Calu3 (cell line): ENCODE measurements around the gene CTPS2. TPM values are rescaled to one million over a fixed set of nuclear protein-coding genes. Genes with fewer than 3 reads are reported as not detected.

Experiments used
- BruUV-seq: library from RNA; stranded (reverse); fragments of 400-500 nt; replicated peaks from 2 replicates; lab custom pipeline; 2021; lab: Mats Ljungman, UMichigan
- CTCF ChIA-PET: fragments of 300-600 bp; sonication (Branson Sonifier 250); formaldehyde crosslinking; loops from one replicate; lab custom pipeline; 2022; ENCODE audit warnings: antibody characterized with exemption; lab: Charles Lee
- DNase-seq: peaks from one replicate; pipeline ENCODE4 v3.0.0; 2022
- H3K27ac Mint-ChIP-seq: one replicate; pipeline ENCODE4 v1.8.0; 2022; ENCODE audit warnings: mixed read lengths; ENCODE audit not compliant: unreplicated experiment
- H3K27me3 Mint-ChIP-seq: one replicate; pipeline ENCODE4 v1.8.0; 2022; ENCODE audit warnings: mixed read lengths; ENCODE audit not compliant: unreplicated experiment
- H3K36me3 Mint-ChIP-seq: one replicate; pipeline ENCODE4 v1.8.0; 2022; ENCODE audit warnings: mild to moderate bottlenecking, moderate library complexity, mixed read lengths; ENCODE audit not compliant: insufficient read depth, unreplicated experiment
- H3K4me1 Mint-ChIP-seq: one replicate; pipeline ENCODE4 v1.8.0; 2022; ENCODE audit warnings: mild to moderate bottlenecking, low read depth, mixed read lengths; ENCODE audit not compliant: unreplicated experiment
- H3K4me3 Mint-ChIP-seq: one replicate; pipeline ENCODE4 v1.8.0; 2022; ENCODE audit warnings: mild to moderate bottlenecking, low read depth, moderate library complexity, mixed read lengths; ENCODE audit not compliant: unreplicated experiment
- H3K9me3 Mint-ChIP-seq: one replicate; pipeline ENCODE4 v1.8.0; 2022; ENCODE audit warnings: low read depth, mixed read lengths; ENCODE audit not compliant: unreplicated experiment
- intact Hi-C: fragments of 100-400 bp; cut with micrococcal nuclease; formaldehyde crosslinking; loops from one replicate; pipeline ENCODE4 v1.10.0; 2022; ENCODE audit not compliant: unreplicated experiment
- total RNA-seq: library from RNA; stranded (reverse); gene quantifications from 2 replicates; pipeline ENCODE4 v1.2.3, GENCODE V29; 2022
- TF ChIP-seq, protein P1 (sequence below): fragments of 200-600 bp; IDR thresholded peaks from one replicate; pipeline ENCODE4 v1.8.0; 2022; ENCODE audit warnings: antibody characterized with exemption; ENCODE audit not compliant: unreplicated experiment

CTPS2 gene
- total RNA-seq, 1 experiment from 2014 or later: 23.2 TPM

DNA sequence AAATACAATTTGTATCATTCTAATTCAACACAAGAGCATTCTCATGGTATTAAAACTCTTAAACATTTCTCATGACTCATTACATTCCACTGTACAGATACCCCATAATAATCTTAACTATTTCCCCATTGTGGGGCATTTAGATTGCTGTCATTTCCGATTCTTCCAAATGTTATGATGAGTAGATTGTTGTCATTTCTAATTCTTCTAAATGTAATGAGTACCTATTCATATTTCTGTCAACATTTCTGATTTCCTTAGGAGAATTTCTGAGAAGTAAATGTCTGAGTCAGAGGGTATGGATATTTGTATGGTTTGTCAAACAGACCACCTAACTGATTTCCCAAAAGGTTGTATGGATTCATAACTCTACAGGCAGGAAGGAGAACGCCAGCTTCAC lies 54.2 kb downstream of the CTPS2 start:
- Mint-ChIP-seq H3K4me1 (peaks cover 9% of the 10 kb centered on the region), H3K9me3 (no peaks in the 10 kb centered on the region), H3K4me3 (no peak overlapping the region), H3K27me3 (no peaks in the 10 kb centered on the region), H3K36me3 (no peaks in the 10 kb centered on the region), H3K27ac (no peak overlapping the region)
- no peak for DNase-seq
- intact Hi-C loops: no loop called here
- CTCF ChIA-PET: no interaction called here
- no TSS peak for BruUV-seq
- TF ChIP-seq, protein P1, sequence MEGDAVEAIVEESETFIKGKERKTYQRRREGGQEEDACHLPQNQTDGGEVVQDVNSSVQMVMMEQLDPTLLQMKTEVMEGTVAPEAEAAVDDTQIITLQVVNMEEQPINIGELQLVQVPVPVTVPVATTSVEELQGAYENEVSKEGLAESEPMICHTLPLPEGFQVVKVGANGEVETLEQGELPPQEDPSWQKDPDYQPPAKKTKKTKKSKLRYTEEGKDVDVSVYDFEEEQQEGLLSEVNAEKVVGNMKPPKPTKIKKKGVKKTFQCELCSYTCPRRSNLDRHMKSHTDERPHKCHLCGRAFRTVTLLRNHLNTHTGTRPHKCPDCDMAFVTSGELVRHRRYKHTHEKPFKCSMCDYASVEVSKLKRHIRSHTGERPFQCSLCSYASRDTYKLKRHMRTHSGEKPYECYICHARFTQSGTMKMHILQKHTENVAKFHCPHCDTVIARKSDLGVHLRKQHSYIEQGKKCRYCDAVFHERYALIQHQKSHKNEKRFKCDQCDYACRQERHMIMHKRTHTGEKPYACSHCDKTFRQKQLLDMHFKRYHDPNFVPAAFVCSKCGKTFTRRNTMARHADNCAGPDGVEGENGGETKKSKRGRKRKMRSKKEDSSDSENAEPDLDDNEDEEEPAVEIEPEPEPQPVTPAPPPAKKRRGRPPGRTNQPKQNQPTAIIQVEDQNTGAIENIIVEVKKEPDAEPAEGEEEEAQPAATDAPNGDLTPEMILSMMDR: no peak

DNA sequence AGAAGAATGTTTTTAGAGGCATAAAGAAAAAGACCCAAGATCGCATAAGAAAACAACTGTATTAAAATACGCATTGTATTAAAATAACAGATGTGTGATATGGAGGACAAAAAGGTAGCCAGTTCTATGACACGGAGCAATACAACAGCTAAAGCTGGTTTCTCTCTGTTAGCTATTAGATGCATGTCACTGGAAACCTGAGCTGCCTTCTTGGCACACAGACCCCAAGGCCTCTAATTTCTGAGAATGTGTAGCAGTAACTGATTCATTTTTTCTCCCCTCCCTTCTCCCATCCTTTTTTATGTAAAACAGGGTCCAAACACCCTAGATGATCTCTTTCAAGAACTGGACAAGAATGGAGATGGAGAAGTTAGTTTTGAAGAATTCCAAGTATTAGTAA lies 58.4 kb downstream of the CTPS2 start:
- Mint-ChIP-seq H3K36me3 (no peaks in the 10 kb centered on the region), H3K27me3 (no peaks in the 10 kb centered on the region), H3K27ac (no peak overlapping the region), H3K4me1 (peaks cover 2% of the 10 kb centered on the region), H3K9me3 (no peaks in the 10 kb centered on the region), H3K4me3 (no peak overlapping the region)
- no TSS peak for BruUV-seq
- DNase-seq: no peak
- TF ChIP-seq, protein P1: no peak
- CTCF ChIA-PET: no interaction called here
- intact Hi-C loops: no loop called here

DNA sequence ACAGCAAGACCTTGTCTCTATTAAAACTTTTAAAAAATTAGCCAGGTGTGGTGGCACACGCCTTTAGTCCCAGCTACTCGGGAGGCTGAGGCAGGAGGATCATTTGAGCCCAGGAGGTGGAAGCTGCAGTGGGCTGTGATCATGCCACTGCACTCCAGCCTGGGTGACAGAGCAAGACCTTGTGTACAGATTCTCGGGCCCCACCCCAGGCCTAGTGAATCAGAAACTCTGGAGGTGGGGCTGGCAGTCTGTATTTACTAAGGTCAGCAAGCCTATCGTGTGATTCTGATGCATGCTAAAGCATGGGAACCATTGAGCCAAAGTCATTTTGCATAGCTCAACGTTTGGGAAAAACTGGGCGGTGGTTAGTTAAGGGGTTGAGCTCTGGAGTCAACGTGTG lies 59.0 kb downstream of the CTPS2 start:
- no peak overlapping the region for H3K27ac Mint-ChIP-seq
- BruUV-seq: no TSS peak
- TF ChIP-seq, protein P1: no peak
- no peaks in the 10 kb centered on the region for H3K36me3 Mint-ChIP-seq
- CTCF ChIA-PET: no interaction called here
- H3K9me3 Mint-ChIP-seq: no peaks in the 10 kb centered on the region
- no peak for DNase-seq
- intact Hi-C loops: no loop called here
- H3K4me1 Mint-ChIP-seq: no peaks in the 10 kb centered on the region
- no peaks in the 10 kb centered on the region for H3K27me3 Mint-ChIP-seq
- H3K4me3 Mint-ChIP-seq: no peak overlapping the region

DNA sequence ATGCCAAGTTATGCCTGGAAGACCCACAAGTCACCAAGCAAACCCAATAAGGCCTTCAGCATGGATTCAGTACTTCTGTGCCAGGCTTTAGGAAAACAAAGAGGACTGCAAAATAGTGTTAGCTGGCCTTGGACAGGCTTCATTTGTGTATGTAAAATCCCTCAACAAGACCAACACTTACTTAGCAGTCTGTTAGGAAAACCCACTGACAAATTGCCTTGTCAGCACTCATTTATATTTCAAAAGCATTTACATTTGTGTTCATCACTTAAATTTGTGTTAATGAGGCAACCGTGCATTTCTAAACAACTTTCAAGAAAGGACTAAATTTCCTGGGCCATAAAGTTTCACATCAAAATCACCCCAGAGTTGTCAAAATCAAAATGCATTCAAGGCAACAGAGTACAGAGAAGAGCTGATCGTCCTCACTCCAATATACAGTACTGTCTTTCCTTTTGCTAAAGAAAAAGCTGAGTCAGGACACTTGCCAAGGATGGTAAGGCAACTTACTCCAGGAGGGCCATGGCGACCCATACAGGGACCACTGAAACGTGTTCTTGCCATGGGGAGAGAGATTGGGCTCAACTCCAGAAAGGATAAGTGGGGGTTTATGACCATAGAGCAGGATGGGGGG lies 61.0 kb downstream of the CTPS2 start:
- TF ChIP-seq, protein P1: no peak
- no peak overlapping the region for H3K4me3 Mint-ChIP-seq
- no peak for DNase-seq
- no peaks in the 10 kb centered on the region for H3K9me3 Mint-ChIP-seq
- H3K27me3 Mint-ChIP-seq: no peaks in the 10 kb centered on the region
- no peaks in the 10 kb centered on the region for H3K36me3 Mint-ChIP-seq
- CTCF ChIA-PET: no interaction called here
- no peaks in the 10 kb centered on the region for H3K4me1 Mint-ChIP-seq
- intact Hi-C loops: no loop called here
- BruUV-seq: no TSS peak
- no peak overlapping the region for H3K27ac Mint-ChIP-seq
